NCI-H774 (cell line): ENCODE data around the gene PXMP4.
"Not testable (repeated sequence)": the region's sequence is repeated elsewhere in the genome, so short reads cannot be mapped to it uniquely, and the experiment has no call there.

Experiments used
- DNase-seq: peaks from one replicate; lab custom pipeline; 2025; lab: John Stamatoyannopoulos, UW

The PXMP4 gene

GRCh38 chr20:33719989-33720709 lies at the start of gene PXMP4:
TSS of gene PXMP4 (minus strand) at chr20:33720310. CDS start at chr20:33720207, 103 bp downstream.
- DNase-seq: peak; percentile 98

GRCh38 chr20:33769043-33769442 lies 48.9 kb upstream of the PXMP4 start:
- no peak for DNase-seq

GRCh38 chr20:33767777-33768138 lies 47.6 kb upstream of the PXMP4 start:
- DNase-seq: no peak

GRCh38 chr20:33766686-33767085 lies 46.6 kb upstream of the PXMP4 start:
- no peak for DNase-seq

GRCh38 chr20:33765592-33765991 lies 45.5 kb upstream of the PXMP4 start:
- no peak for DNase-seq

- no peak for DNase-seq
These were observed 45.0 kb upstream of the PXMP4 start for GRCh38 chr20:33765099-33765498.

- no peak for DNase-seq
These were observed 41.7 kb upstream of the PXMP4 start for GRCh38 chr20:33761698-33762250.

- DNase-seq: no peak
These were observed 37.3 kb upstream of the PXMP4 start for GRCh38 chr20:33757458-33757857.

GRCh38 chr20:33757046-33757445 lies 36.9 kb upstream of the PXMP4 start:
- DNase-seq: no peak

GRCh38 chr20:33755936-33756490 lies 35.9 kb upstream of the PXMP4 start:
- DNase-seq: not testable (repeated sequence)

GRCh38 chr20:33753763-33754162 lies 33.7 kb upstream of the PXMP4 start:
- DNase-seq: no peak

GRCh38 chr20:33753143-33753542 lies 33.0 kb upstream of the PXMP4 start:
- DNase-seq: no peak

GRCh38 chr20:33751775-33752174 lies 31.7 kb upstream of the PXMP4 start:
- no peak for DNase-seq

- no peak for DNase-seq
These were observed 26.4 kb upstream of the PXMP4 start for GRCh38 chr20:33746325-33746998.

- no peak for DNase-seq
These were observed 24.8 kb upstream of the PXMP4 start for GRCh38 chr20:33744773-33745385.

GRCh38 chr20:33744181-33744580 lies 24.1 kb upstream of the PXMP4 start:
- DNase-seq: no peak

- no peak for DNase-seq
These were observed 20.1 kb upstream of the PXMP4 start for GRCh38 chr20:33740189-33740588.

GRCh38 chr20:33739493-33739892 lies 19.4 kb upstream of the PXMP4 start:
- no peak for DNase-seq

- DNase-seq: no peak
These were observed 16.9 kb upstream of the PXMP4 start for GRCh38 chr20:33736962-33737361.

GRCh38 chr20:33733654-33734576 lies 13.8 kb upstream of the PXMP4 start:
- DNase-seq: no peak

- DNase-seq: peak; percentile 96
These were observed 12.3 kb upstream of the PXMP4 start for GRCh38 chr20:33732166-33732970.
